Right forelimb (tissue), 1 donor: ENCODE measurements around the gene LMO1.

ENCODE experiments used
- DNase-seq: peaks from one replicate; pipeline ENCODE4 v3.0.0-alpha.2; 2018

Gene LMO1

GRCh38 chr11:8263109-8263768, 439 bp downstream of the LMO1 start:
- DNase-seq = no peak

GRCh38 chr11:8262552-8263108, 1.0 kb downstream of the LMO1 start:
- peak; percentile 78 for DNase-seq

- DNase-seq = no peak
Measured at GRCh38 chr11:8261921-8262551, 1.6 kb downstream of the LMO1 start.

GRCh38 chr11:8261291-8261690, 2.4 kb downstream of the LMO1 start:
- no peak for DNase-seq

- DNase-seq = no peak
Measured at GRCh38 chr11:8260202-8260966, 3.3 kb downstream of the LMO1 start.

- DNase-seq = no peak
Measured at GRCh38 chr11:8259306-8259959, 4.2 kb downstream of the LMO1 start.

- DNase-seq = no peak
Measured at GRCh38 chr11:8258784-8259183, 4.9 kb downstream of the LMO1 start.

- no peak for DNase-seq
Measured at GRCh38 chr11:8258289-8258688, 5.4 kb downstream of the LMO1 start.

- no peak for DNase-seq
Measured at GRCh38 chr11:8257003-8257664, 6.5 kb downstream of the LMO1 start.

- peak; percentile 9 for DNase-seq
Measured at GRCh38 chr11:8256271-8257002, 7.2 kb downstream of the LMO1 start.

- no peak for DNase-seq
Measured at GRCh38 chr11:8253566-8253965, 10.1 kb downstream of the LMO1 start.

- peak; percentile 15 for DNase-seq
Measured at GRCh38 chr11:8252946-8253345, 10.7 kb downstream of the LMO1 start.

- peak; percentile 18 for DNase-seq
Measured at GRCh38 chr11:8252388-8252787, 11.3 kb downstream of the LMO1 start.

- peak; percentile 24 for DNase-seq
Measured at GRCh38 chr11:8251616-8252295, 11.9 kb downstream of the LMO1 start.

GRCh38 chr11:8250981-8251615, 12.6 kb downstream of the LMO1 start:
- DNase-seq = peak; percentile 34

GRCh38 chr11:8250434-8250833, 13.2 kb downstream of the LMO1 start:
- DNase-seq = peak; percentile 25

- peak; percentile 20 for DNase-seq
Measured at GRCh38 chr11:8249482-8249881, 14.2 kb downstream of the LMO1 start.

GRCh38 chr11:8248786-8249185, 14.9 kb downstream of the LMO1 start:
- DNase-seq = no peak

GRCh38 chr11:8247312-8247711, 16.4 kb downstream of the LMO1 start:
- no peak for DNase-seq

GRCh38 chr11:8243458-8243857, 20.2 kb downstream of the LMO1 start:
- no peak for DNase-seq
